SK-N-SH treated with all-trans-retinoic acid at 6 μM for 48 hours (cell line): ENCODE measurements around the gene MYL12B.
A peak's percentile ranks its signal among the peaks of the same experiment; 100 is the strongest.

Experiments
- ATAC-seq: fragments of 200-7000 bp; cut with Tn5 transposase; 3 replicates; pipeline ENCODE4 v1.9.1; 2020; ENCODE audit warnings: mild to moderate bottlenecking, moderate library complexity
- ARNTL ChIP-seq: fragments of 450-650 bp; formaldehyde crosslinking; IDR thresholded peaks from 2 replicates; pipeline ENCODE4 v1.5.0; 2020; ENCODE audit warnings: low read depth, mild to moderate bottlenecking, moderate library complexity, borderline replicate concordance
- CREB5 ChIP-seq: fragments of 250-450 bp; sonication (Bioruptor Pico); IDR thresholded peaks from 2 replicates; pipeline ENCODE4 v1.5.1; 2020; ENCODE audit warnings: low read depth, mild to moderate bottlenecking, moderate library complexity
- CSDC2 ChIP-seq: fragments of 250-450 bp; sonication (Bioruptor Pico); IDR thresholded peaks from 2 replicates; pipeline ENCODE4 v1.5.0; 2020; ENCODE audit warnings: mild to moderate bottlenecking, moderate library complexity
- CSRNP3 ChIP-seq: fragments of 250-450 bp; sonication (Bioruptor Pico); IDR thresholded peaks from 2 replicates; pipeline ENCODE4 v1.5.1; 2021; ENCODE audit warnings: mild to moderate bottlenecking, moderate library complexity
- ESRRG ChIP-seq: fragments of 250-450 bp; sonication (Bioruptor Pico); IDR thresholded peaks from 2 replicates; pipeline ENCODE4 v1.6.1; 2021; ENCODE audit warnings: mild to moderate bottlenecking
- OSR1 ChIP-seq: fragments of 250-450 bp; sonication (Bioruptor Pico); IDR thresholded peaks from 2 replicates; pipeline ENCODE4 v1.8.0; 2022; ENCODE audit warnings: moderate library complexity, mild to moderate bottlenecking, inconsistent platforms
- PATZ1 ChIP-seq: fragments of 250-450 bp; sonication (Bioruptor Pico); IDR thresholded peaks from 2 replicates; pipeline ENCODE4 v1.8.0; 2020; ENCODE audit warnings: mild to moderate bottlenecking, moderate library complexity, borderline replicate concordance
- PPARA ChIP-seq: fragments of 250-450 bp; sonication (Bioruptor Pico); IDR thresholded peaks from 2 replicates; pipeline ENCODE4 v1.5.0; 2020; ENCODE audit warnings: mild to moderate bottlenecking, borderline replicate concordance
- RARB ChIP-seq: fragments of 250-450 bp; sonication (Bioruptor Pico); IDR thresholded peaks from 2 replicates; pipeline ENCODE4 v1.8.0; 2021; ENCODE audit warnings: mild to moderate bottlenecking, moderate library complexity
- SNAI2 ChIP-seq: fragments of 250-450 bp; sonication (Bioruptor Pico); IDR thresholded peaks from 2 replicates; pipeline ENCODE4 v1.5.0; 2020; ENCODE audit warnings: mild to moderate bottlenecking, moderate library complexity
- TCF4 ChIP-seq: fragments of 250-450 bp; sonication (Bioruptor Pico); IDR thresholded peaks from 2 replicates; pipeline ENCODE4 v1.8.0; 2021; ENCODE audit warnings: mild to moderate bottlenecking, moderate library complexity, borderline replicate concordance
- TOX ChIP-seq: fragments of 250-450 bp; sonication (Bioruptor Pico); IDR thresholded peaks from 2 replicates; pipeline ENCODE4 v1.8.0; 2021; ENCODE audit warnings: mild to moderate bottlenecking, moderate library complexity, borderline replicate concordance
- TSHZ2 ChIP-seq: fragments of 250-450 bp; sonication (Bioruptor Pico); IDR thresholded peaks from 2 replicates; pipeline ENCODE4 v1.5.0; 2020; ENCODE audit warnings: mild to moderate bottlenecking, moderate library complexity
- ZC3H10 ChIP-seq: fragments of 250-450 bp; sonication (Bioruptor Pico); IDR thresholded peaks from 2 replicates; pipeline ENCODE4 v1.5.1; 2021; ENCODE audit warnings: mild to moderate bottlenecking, moderate library complexity
- ZFP3 ChIP-seq: fragments of 250-450 bp; sonication (Bioruptor Pico); IDR thresholded peaks from 2 replicates; pipeline ENCODE4 v1.5.0; 2020; ENCODE audit warnings: mild to moderate bottlenecking, moderate library complexity
- ZFP30 ChIP-seq: fragments of 450-650 bp; formaldehyde crosslinking; IDR thresholded peaks from 2 replicates; pipeline ENCODE4 v1.5.0; 2022; ENCODE audit warnings: mild to moderate bottlenecking, moderate library complexity
- ZNF565 ChIP-seq: fragments of 450-650 bp; formaldehyde crosslinking; conservative IDR thresholded peaks from 2 replicates; pipeline ENCODE4 v1.5.0; 2020; ENCODE audit warnings: low read depth, mild to moderate bottlenecking, moderate library complexity
- ZNF70 ChIP-seq: fragments of 450-650 bp; formaldehyde crosslinking; IDR thresholded peaks from 2 replicates; pipeline ENCODE4 v1.5.0; 2020; ENCODE audit warnings: mild to moderate bottlenecking, moderate library complexity
- ZNF8 ChIP-seq: fragments of 450-650 bp; formaldehyde crosslinking; IDR thresholded peaks from 2 replicates; pipeline ENCODE4 v1.5.0; 2020; ENCODE audit warnings: mild to moderate bottlenecking, moderate library complexity

MYL12B gene

GRCh38 chr18:3283253-3283863, 21.4 kb downstream of the MYL12B start:
- no peak for ATAC-seq
- no peak for TF ChIP-seq PPARA (CRISPR knock-in tag)
- no peak for TF ChIP-seq ZFP3
- TF ChIP-seq ZFP30 (CRISPR knock-in tag), result no peak
- TF ChIP-seq RARB (CRISPR knock-in tag), result no peak
- TF ChIP-seq TOX, result no peak
- TF ChIP-seq ZNF70 (CRISPR knock-in tag), result no peak
- no peak for TF ChIP-seq CSDC2 (CRISPR knock-in tag)
- TF ChIP-seq ZNF8, result no peak
- TF ChIP-seq CSRNP3 (CRISPR knock-in tag), result no peak
- TF ChIP-seq OSR1, result no peak
- TF ChIP-seq ESRRG (CRISPR knock-in tag), result no peak
- no peak for TF ChIP-seq PATZ1
- no peak for TF ChIP-seq ZC3H10 (CRISPR knock-in tag)
- TF ChIP-seq ZNF565 (CRISPR knock-in tag), result no peak
- TF ChIP-seq, all 23 proteins: peak for 0

GRCh38 chr18:3283908-3284307, 22.0 kb downstream of the MYL12B start:
- ATAC-seq, result peak; percentile 49; the same call in 2 of the 3 replicates
- TF ChIP-seq ESRRG (CRISPR knock-in tag) (no peak), TSHZ2 (CRISPR knock-in tag) (0 out of 2 replicates have a peak, but pooled peaks have one; percentile 57), OSR1 (no peak), SNAI2 (no peak), ARNTL (CRISPR knock-in tag) (no peak), ZNF70 (CRISPR knock-in tag) (peak; percentile 53; the same call in 1 of the 2 replicates)
- TF ChIP-seq, all 23 proteins: peak for 2

- no peak for ATAC-seq
- TF ChIP-seq CSDC2 (CRISPR knock-in tag) (no peak), TCF4 (no peak), PPARA (CRISPR knock-in tag) (no peak), TSHZ2 (CRISPR knock-in tag) (no peak), CREB5 (no peak), TOX (no peak)
- TF ChIP-seq, all 23 proteins: peak for 0
Measured at GRCh38 chr18:3284501-3284900, 22.6 kb downstream of the MYL12B start.
